HG02763 (cell line): ENCODE data around the gene DCTD.

Experiments used
- ATAC-seq: cut with Tn5 transposase; IDR thresholded peaks from one replicate; pipeline ENCODE4 v1.9.1; 2021; ENCODE audit warnings: mild to moderate bottlenecking, moderate library complexity; ENCODE audit not compliant: unreplicated experiment

DCTD gene

GRCh38 chr4:182894681-182895275 is 22.4 kb downstream of the DCTD start:
- ATAC-seq: no peak

DNA sequence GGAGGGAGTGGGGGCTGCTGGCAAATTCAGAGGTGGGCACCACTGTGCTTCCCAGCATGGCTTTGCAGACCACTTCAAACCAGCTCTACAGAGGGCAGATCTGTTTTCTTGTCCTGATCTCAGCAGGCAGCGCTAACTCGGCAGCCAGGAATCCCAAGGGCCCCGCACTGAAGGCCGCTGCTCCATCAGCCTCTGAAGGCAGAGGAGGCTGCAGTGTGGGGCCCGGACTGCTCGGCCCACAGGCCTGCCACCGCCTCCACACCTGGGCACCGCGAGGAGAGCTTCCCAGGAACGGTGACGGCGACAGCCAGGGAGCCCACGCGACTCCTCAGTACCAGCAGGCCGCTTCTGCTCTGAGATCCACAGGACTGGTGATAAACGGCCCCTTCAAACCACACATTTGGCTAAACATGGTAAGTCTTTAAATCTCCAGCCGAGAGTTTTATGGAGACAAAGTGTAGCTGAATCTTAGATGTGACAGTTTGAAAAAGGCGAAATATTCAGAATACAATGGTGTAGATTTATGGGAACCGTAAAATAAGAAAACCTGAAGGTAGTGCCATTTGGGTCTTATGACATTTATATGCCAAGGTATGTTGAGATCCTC is 23.6 kb downstream of the DCTD start:
- ATAC-seq: no peak

DNA sequence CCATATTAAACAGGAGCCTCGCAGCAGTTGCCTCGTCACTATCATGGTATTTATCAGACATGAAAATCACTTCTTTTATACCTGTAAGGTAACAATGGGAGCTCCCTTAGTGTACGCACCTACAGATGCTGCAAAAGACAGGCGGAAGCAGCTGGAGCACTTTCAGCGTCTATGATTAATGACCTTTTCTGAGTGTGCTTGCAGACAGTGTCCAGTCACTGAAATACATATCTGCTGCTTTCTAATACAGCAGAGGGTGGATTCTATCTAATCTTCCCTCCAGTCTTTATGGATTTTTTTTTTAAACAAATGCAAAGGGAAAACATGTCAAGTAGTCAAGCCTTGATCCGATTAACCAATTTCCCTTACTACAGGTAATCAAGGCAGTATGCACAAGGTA is 24.1 kb downstream of the DCTD start:
- ATAC-seq: no peak

DNA sequence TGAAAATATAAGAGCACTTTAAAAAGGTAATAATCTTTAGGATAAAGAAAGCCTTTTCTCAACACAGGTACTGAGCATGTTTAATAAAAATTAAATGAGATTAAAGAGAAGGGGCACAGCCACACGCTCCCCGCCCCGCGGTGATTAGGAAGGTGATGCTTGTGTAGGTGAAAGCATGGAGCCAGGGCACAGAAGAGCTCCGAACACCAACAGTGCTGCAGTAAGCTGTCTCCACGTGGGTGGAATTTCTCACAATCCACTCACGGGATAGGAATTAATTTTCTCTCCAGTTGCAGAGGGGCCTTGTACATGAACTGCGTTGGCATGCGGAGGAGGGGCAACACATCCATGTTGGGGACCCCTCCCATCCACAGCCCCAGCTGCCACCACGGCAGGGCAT is 27.0 kb downstream of the DCTD start:
- no peak for ATAC-seq

DNA sequence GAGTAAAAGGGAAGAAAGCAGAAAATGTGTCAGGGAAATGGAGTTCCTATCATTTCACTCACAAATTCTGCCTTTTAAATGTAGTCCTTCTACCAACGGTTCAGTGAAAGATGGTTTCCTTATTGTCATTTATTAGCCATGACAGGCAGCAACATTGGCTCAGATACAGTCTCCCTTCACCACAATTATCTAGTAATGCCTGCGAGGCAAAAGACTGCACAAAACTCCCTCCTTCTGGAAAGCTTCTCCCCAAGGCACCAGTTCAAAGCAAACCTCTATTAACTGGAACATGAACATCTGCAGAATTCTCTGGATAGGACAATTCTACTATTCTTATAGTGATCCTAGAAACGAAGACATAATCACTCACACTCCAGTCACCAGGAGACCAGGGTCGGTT is 28.3 kb downstream of the DCTD start:
- ATAC-seq: no peak

DNA sequence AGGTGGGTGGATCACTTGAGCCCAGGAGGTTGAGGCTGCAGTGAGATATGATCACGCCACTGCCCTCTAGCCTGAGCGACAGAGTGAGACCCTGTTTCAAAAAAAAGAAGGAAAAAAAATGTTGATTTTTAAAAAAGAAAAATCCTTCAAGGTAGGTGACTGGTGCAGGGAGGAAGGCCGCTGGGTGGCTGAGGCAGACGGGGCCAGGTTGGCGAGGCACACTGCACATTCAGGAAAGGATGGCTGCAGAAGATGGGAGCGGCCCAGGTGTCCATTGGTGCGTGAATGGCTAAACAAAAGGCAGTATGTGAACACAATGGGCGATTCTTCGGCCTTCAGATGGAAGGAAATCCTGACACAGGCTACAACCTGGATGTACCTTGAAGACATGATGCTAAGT is 30.4 kb downstream of the DCTD start:
- ATAC-seq: no peak

GRCh38 chr4:182886205-182886604 is 31.0 kb downstream of the DCTD start:
- no peak for ATAC-seq

DNA sequence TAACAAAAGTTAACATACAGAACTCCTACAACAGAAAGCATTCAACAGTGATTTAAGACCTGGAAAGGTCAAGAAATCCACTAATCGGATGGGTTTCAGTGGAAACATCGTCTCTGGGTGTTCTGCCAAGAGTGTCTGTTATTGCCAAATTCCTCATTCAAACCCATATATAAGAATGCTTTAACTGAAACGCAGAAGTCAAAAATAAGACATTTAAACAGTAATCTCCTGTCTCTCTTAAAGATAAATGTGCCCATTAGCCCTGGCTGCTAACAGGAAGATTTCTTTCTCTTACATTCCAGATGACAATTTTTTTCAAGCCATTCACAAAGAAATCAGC is 31.5 kb downstream of the DCTD start:
- no peak for ATAC-seq

DNA sequence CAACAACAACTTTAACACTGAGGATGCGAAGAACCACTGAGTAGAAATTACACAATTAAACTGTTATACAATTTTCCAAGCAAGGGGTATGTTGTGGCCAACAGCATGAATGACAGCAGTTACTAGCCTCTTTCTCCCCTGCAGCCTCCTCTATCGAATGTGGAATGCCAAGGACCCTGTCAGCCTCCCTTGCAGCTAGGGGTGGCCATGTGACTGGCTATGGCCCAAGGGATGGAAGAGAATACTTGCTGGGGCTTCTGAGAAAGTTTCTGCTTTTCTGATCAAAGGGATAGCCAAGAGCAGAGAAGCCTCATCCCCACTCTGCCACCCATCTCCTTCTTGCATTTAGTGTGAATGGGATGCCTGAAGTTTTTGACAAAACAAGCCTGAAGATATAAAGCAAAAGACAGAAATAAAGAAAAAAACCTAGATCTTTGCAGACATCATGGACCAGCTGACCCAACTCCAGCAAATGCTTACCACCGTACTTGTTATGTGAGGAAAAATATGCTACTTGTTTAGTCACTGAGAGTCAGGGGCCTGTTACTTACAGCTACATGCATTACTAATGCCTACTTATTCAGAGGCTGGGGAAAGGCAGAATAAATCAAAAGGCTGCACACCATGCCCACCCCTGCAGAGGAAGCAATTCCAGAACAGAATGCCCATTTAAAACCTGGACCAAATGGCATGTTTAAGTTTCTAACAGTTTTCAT is 32.0 kb downstream of the DCTD start:
- ATAC-seq: no peak

GRCh38 chr4:182884040-182884439 is 33.1 kb downstream of the DCTD start:
- ATAC-seq: no peak

DNA sequence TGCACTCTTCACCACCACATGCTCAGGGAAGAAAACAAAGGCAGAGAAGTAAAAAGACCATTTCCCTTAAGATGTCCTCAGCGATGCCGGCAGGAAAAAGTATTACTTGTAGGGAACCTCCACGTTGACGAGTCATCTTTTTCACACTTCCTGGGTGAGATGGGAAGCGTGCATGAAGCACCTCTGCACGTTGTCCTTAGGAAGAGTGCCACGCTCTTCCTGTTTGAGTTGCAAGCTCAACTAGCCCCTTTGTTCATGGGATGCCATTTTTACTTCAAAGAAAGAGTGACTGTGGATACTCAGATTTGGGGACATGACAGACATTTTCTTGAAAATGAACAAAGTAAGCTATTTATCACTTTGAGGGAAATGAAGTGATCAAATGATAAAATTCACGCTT is 33.8 kb downstream of the DCTD start:
- ATAC-seq: no peak

- no peak for ATAC-seq
These were observed 35.3 kb downstream of the DCTD start for GRCh38 chr4:182881914-182882313.

DNA sequence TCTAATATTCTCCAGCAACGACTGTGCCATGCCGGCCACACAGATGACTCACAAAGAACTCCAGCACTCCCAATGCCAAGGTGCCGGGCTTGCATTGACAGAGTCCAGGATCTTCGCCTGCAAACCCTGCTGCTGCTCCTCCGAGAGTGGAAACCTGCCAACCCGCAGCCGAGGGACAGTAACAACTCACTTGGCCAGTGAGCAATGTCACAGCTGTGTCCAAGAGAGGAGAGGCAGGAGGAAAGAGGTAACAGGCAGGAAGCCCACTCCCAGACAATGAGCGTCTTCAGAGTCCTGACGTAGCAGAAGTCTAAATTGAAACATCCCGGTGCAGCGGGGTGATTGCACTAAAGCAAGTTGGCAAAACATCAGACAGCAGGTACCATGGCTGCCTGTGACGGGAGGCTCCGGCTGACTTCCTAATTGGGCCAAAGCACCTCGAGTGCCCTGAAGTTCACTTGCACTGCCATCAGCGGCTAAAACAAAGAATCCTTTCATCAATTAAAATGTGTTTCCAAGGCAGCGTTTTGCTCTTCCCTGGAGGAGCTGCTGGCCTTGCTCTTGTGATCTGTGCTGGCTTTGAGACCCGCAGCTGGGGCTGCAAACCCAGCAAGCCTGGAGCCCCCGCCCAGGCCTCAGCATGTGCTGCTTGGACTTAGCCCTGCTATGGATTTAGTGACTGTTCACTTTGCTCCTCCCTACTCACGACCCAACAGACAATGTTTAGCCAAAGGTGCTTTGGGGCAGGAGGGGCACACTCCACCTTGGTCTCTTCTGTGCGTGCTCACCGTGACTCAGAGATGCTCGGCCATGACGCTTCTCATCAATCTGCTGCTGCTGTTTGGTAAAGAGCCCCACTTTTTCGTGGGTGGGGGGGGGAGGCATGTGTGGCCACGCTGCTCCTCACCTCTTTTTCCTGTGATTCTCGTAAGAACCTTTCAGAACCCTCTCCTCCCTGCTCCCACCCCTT is 36.5 kb downstream of the DCTD start:
- no peak for ATAC-seq

DNA sequence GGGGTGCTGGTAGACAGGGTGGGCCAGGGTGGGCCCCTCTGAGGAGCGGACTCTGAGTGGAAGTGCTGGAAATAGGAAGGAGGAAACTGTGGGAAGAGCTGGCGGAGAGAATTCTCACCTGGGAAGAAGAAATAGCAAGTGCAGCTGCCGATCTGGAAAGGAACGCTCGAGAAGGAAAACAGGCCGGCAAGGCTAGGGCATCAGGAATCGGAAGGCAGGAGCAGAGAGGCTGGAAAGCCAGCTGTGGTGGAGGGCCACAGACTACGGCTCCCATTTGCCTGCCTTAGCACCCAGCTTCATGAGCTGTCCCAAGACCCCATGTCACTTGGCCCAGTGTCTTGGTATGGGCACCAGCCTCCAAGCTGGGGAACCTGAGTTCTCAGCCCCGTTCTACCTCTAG is 37.3 kb downstream of the DCTD start:
- no peak for ATAC-seq

DNA sequence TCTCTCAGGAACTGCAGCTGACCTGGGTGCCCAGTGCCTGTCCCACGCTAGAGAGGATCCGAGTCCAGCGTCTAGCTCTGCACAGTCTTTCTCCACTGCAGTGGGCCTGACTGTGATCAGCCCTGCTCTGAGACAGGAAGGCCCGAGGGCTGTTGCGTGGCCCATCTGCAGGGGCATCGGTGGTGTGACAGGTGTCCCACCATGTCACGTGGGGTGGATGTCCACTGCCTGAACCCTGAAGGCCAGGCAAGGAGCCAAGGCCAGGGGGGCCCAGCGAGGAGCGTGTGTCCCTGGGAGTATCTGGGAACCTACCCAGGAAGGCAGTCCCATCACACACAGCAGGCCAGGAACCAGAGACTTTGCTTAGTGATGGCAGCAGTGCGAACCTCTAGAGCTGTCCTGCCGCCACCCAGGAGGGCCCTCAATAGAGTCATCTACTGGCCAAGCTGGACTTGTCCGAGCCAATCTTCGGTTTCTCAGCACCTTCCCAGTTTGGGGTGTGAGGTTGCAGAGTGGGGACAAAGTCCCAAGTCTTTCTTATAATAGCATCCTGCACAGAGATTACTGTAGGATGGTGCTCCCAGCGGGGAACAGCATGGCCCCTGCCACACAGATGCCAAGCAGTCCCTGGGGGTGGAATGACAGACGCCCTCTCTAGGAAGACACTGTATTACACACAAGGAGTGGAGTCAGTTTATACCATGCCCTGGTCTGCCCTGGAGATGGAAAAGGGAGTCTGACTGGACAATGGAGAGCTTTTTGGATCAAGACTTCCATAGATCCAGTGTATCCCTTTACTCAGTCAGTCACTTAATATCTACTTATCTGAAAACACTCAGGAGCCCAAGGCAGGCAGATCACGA is 38.3 kb downstream of the DCTD start:
- ATAC-seq: no peak

DNA sequence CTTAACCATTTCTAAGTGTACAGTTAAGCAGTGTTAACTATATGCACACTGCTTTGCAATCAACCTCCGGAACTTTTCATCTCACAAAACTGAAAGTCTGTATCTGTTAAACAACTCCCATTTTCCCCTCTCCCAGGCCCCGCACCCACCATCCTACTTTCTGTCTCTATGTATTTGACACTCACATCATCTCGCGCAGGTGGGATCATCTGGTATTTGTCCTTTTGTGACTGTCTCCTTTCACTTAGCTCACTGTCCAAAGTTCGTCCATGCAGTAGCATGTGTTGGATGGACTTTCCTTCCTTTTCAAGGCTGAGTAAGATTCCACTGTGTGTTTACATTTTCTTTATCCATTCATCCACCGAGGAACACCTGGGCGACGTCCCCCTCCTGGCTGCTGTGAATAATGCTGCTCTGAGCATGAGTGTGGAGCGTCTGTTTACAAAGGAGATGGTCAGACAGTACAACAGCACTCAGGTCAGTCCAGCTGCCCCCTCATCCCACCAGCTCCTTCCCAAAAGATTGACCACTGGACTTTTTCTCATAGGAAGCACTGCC is 39.8 kb downstream of the DCTD start:
- ATAC-seq: no peak

- no peak for ATAC-seq
These were observed 40.8 kb downstream of the DCTD start for GRCh38 chr4:182876427-182876826.

DNA sequence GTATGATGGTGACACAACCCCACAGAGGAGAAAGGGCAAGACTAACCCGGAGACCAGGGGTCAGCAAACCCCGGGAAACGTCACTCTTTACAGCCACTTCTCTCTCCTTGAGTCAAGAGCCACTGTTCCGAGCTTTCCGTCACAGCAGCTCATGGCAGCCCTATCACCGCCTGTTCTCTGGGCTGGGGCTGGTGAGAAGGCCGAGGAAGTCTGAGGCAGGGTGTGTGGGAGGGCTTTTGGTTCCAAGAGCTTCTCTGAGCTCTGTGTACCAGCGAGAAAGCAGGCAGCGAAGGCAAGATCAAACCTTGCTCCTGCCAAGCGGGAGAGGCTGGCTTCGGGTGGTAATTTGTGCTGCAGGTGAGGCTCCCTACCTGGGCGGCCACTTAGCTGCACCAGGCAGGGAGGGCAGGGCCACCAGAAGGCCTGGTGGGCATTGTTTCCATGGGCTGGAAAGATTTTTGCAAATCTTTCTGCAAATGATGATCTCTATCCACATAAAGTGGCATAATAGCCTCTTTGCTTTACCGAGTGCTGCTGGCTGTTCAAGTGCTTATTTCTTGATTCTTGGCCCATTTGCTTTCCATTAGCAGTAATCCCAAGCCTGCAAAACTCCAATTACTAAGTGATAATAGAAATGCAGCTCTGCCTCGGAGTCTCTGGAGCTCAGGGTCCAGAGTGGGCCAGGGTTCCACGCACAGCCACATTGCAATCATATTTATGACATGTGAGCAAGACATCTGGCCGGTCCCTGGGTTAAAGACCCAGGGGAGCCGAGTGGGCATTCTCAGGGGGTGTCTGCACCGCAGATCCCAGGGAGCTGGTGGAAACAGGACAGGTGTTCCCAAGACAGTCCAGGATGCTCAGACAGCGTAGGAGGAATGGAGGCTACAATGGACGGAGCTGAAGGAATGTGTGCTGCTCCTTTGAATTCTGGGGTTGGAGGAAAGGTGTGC is 41.5 kb downstream of the DCTD start:
- no peak for ATAC-seq

GRCh38 chr4:182874797-182875345 is 42.3 kb downstream of the DCTD start:
- ATAC-seq: no peak
